ENCODE measurements around the gene IGSF21.

Gene IGSF21

GRCh38 chr1:18137759-18138345 is 30.3 kb downstream of the IGSF21 start:
- DNase-seq (ENCODE audit: low read depth): no peak
- H3K4me3 ChIP-seq (ENCODE audit: low read length): no peak overlapping the region
- TF ChIP-seq, protein P1, sequence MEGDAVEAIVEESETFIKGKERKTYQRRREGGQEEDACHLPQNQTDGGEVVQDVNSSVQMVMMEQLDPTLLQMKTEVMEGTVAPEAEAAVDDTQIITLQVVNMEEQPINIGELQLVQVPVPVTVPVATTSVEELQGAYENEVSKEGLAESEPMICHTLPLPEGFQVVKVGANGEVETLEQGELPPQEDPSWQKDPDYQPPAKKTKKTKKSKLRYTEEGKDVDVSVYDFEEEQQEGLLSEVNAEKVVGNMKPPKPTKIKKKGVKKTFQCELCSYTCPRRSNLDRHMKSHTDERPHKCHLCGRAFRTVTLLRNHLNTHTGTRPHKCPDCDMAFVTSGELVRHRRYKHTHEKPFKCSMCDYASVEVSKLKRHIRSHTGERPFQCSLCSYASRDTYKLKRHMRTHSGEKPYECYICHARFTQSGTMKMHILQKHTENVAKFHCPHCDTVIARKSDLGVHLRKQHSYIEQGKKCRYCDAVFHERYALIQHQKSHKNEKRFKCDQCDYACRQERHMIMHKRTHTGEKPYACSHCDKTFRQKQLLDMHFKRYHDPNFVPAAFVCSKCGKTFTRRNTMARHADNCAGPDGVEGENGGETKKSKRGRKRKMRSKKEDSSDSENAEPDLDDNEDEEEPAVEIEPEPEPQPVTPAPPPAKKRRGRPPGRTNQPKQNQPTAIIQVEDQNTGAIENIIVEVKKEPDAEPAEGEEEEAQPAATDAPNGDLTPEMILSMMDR (conservative IDR thresholded peaks at IDR 0.05; ENCODE audit: low read depth, low read length): no peak

GRCh38 chr1:18139198-18139981 is 31.8 kb downstream of the IGSF21 start:
- no peak for DNase-seq (ENCODE audit: low read depth)
- no peak overlapping the region for H3K4me3 ChIP-seq (ENCODE audit: low read length)
- TF ChIP-seq, protein P1 (conservative IDR thresholded peaks at IDR 0.05; ENCODE audit: low read depth, low read length): no peak

GRCh38 chr1:18140411-18140810 is 32.8 kb downstream of the IGSF21 start:
- DNase-seq (ENCODE audit: low read depth): no peak
- TF ChIP-seq, protein P1 (conservative IDR thresholded peaks at IDR 0.05; ENCODE audit: low read depth, low read length): no peak
- H3K4me3 ChIP-seq (ENCODE audit: low read length): no peak overlapping the region

- TF ChIP-seq, protein P1 (conservative IDR thresholded peaks at IDR 0.05; ENCODE audit: low read depth, low read length): no peak
- no peak overlapping the region for H3K4me3 ChIP-seq (ENCODE audit: low read length)
- DNase-seq (ENCODE audit: low read depth): no peak
These were observed 34.1 kb downstream of the IGSF21 start for GRCh38 chr1:18141661-18142060.

DNA sequence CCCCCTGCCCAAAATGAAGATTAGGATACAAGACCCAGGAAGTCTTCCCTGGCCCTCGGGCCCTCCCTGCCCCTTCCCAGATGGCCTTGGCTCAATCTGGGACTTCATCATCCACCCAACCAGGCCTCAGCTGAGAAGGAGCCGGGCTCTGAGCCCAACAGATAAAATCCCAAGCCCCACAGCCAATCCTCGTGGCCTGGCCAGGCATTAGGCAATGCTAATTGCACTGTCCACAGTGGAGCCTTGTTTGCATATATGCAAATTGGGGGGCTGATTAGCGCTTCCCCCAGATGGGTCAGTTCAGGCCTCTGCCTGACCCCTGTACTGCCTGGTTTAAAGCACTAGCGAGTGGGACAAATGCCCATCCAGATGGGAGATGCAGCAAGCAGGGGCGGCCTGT is 34.9 kb downstream of the IGSF21 start:
- H3K4me3 ChIP-seq (ENCODE audit: low read length): no peak overlapping the region
- DNase-seq (ENCODE audit: low read depth): no peak
- TF ChIP-seq, protein P1 (conservative IDR thresholded peaks at IDR 0.05; ENCODE audit: low read depth, low read length): no peak

- TF ChIP-seq, protein P1 (conservative IDR thresholded peaks at IDR 0.05; ENCODE audit: low read depth, low read length): no peak
- DNase-seq (ENCODE audit: low read depth): no peak
- H3K4me3 ChIP-seq (ENCODE audit: low read length): no peak overlapping the region
These were observed 35.4 kb downstream of the IGSF21 start for GRCh38 chr1:18142969-18143368.

DNA sequence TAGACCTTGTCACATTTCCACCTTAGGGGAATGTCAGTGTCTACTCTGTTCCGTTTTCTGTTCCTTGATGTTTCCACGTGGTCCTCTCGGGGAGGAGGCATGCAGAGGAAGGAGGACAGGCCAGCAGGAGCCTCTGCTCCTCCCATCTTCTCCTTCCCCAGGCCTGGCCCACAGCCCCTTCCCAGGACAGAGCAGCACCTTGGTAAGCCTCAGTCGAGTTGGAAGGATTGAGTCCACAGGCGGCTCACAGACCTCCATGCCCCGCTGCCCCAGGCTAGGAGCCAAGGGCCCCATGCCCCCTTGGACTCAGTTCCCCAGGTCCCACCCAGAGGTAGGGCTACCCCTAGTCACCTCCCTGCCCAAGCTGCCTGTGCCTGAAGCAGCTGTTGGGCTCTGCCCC is 36.5 kb downstream of the IGSF21 start:
- TF ChIP-seq, protein P1 (conservative IDR thresholded peaks at IDR 0.05; ENCODE audit: low read depth, low read length): no peak
- no peak for DNase-seq (ENCODE audit: low read depth)
- no peak overlapping the region for H3K4me3 ChIP-seq (ENCODE audit: low read length)

Measured in retinal pigment epithelial cell (primary cell).